Esophagus muscularis mucosa (tissue), 4 donors: Measurements from ENCODE around the gene STOM. TPM values are rescaled to one million over a fixed set of nuclear protein-coding genes. Genes with fewer than 3 reads are reported as not detected.

Source experiments
- DNase-seq: peaks from one replicate; pipeline ENCODE4 v3.0.0-alpha.2; 2017; ENCODE audit errors: extremely low spot score
- H3K27ac ChIP-seq, 4 donors: fragments of 200-600 bp; sonication (generic); replicated peaks in 1 of 4; 1 replicate in 3 of 4; 2 replicates in 1 of 4; pipeline ENCODE4 v1.5.1; 2016 to 2019; ENCODE audit warnings: mild to moderate bottlenecking in 1 of 4
- H3K27me3 ChIP-seq, 4 donors: fragments of 200-600 bp; sonication (generic); one replicate each; pipeline versions ENCODE4 v1.5.1 to v1.6.0; 2016 to 2019
- H3K36me3 ChIP-seq, 4 donors: fragments of 200-600 bp; sonication (generic); one replicate each; pipeline ENCODE4 v1.5.1; 2016 to 2019
- H3K4me1 ChIP-seq, 4 donors: fragments of 200-600 bp; sonication (generic); one replicate each; pipeline ENCODE4 v1.5.1; 2016 to 2019
- H3K4me3 ChIP-seq, 4 donors: fragments of 200-600 bp; sonication (generic); 1 replicate in 2 of 4; 2 replicates in 2 of 4; pipeline ENCODE4 v1.5.1; 2016 to 2019; ENCODE audit warnings: mild to moderate bottlenecking in 4 of 4, moderate library complexity in 1 of 4
- H3K9me3 ChIP-seq, 4 donors: fragments of 200-600 bp; sonication (generic); 1 replicate in 3 of 4; 2 replicates in 1 of 4; pipeline ENCODE4 v1.5.1; 2016 to 2019
- EP300 ChIP-seq: sonication (generic); formaldehyde crosslinking; IDR thresholded peaks from one replicate; pipeline ENCODE4 v1.6.1; 2017; ENCODE audit warnings: antibody characterized with exemption
- POLR2A ChIP-seq: fragments of 450-650 bp; IDR thresholded peaks from one replicate; pipeline ENCODE4 v1.6.1; 2017; ENCODE audit warnings: antibody characterized with exemption, moderate library complexity, mild to moderate bottlenecking, low read depth
- POLR2AphosphoS5 ChIP-seq, 2 donors: sonication (generic); formaldehyde crosslinking; IDR thresholded peaks; one replicate each; pipeline ENCODE4 v1.6.1; 2017; ENCODE audit warnings: antibody characterized with exemption in 2 of 2
- whole genome bisulfite sequencing: methylation state at CpG from one replicate; pipeline ENCODE4 v1.1.5; 2018; 5-methylcytosine and 5-hydroxymethylcytosine counted together
- intact Hi-C: fragments of 100-400 bp; cut with DNase I; formaldehyde crosslinking; loops from one replicate; pipeline ENCODE4 v1.15.1; 2023
- total RNA-seq, 4 donors: library from RNA; depleted of rRNA; stranded (reverse); fragments of >200 nt; gene quantifications; one replicate each; pipeline versions ENCODE4 v1.1.0 to v1.2.1, GENCODE V29; 2016
- TF ChIP-seq, protein P1 (sequence below), 3 experiments: fragments of 200-600 bp in 2 of 3; fragments of 450-650 bp in 1 of 3; sonication (generic) in 2 of 3; IDR thresholded peaks; one replicate each; pipeline ENCODE4 v1.5.1; 2017 to 2019; ENCODE audit warnings: antibody characterized with exemption in 3 of 3, mild to moderate bottlenecking in 2 of 3, moderate library complexity in 1 of 3

The STOM gene
- total RNA-seq, 4 donors from 2014 or later, result 250 to 554 (median 444) TPM

DNA sequence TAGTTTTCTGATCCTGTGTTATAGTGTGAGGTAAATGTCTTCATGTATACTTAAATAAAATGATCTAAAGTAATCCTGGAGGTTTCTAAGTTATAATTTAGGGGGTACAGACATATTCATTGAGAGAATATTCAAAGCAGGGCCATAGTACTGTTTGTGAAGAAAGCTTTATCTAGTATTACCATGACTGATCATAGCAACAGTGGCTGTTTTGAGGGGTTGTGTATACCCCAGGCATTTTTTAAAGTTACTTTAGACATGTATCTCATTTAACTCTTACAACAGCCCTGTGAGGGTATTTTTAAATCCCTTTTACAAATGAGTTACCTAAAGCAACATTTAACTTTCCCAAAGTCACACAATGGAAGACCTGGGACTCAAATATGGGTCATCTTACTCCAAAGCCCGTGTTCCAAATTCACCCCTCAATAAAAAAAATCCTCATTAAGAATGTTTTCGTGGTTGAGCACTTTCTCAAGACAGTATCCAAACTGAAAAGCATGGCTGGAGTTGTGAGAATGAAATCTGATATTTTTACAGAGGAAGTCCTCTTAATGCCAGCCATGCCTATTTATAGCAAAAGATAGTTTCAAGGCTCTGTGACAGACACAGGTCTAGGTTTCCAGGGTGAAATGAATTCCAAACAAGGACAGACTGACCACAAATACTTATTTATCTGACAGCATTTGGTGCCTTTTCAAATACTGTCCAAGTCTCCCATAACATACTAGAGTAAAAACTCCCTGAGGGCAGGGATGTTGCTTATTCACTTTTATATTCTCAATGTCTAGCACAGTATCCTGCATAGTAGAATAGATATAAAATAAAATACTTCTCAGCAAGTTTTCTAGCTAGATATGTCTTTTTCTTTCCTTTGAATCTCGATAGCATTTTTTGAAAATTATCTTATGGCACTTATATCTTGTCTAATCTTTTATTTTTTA is 10.4 kb downstream of the STOM start:
- H3K9me3 ChIP-seq, result no peaks in the 10 kb centered on the region
- no peak overlapping the region for H3K4me3 ChIP-seq
- H3K27ac ChIP-seq, result peak overlapping the region; percentile 94 to 97 (median 96)
- peaks cover 94 to 100% (median 98%) of the 10 kb centered on the region in 4 donors for H3K4me1 ChIP-seq
- H3K36me3 ChIP-seq, result peaks cover 0 to 26% (median 18%) of the 10 kb centered on the region in 4 donors
- WGBS, result 80% methylated on average over 3 of the region's 3 CpGs
- no peak for DNase-seq
- H3K27me3 ChIP-seq, result no peaks in the 10 kb centered on the region
- no peak for TF ChIP-seq POLR2A
- TF ChIP-seq EP300, result no peak
- TF ChIP-seq POLR2AphosphoS5 (IDR thresholded peaks at IDR 0.05), result no peak
- TF ChIP-seq, protein P1, sequence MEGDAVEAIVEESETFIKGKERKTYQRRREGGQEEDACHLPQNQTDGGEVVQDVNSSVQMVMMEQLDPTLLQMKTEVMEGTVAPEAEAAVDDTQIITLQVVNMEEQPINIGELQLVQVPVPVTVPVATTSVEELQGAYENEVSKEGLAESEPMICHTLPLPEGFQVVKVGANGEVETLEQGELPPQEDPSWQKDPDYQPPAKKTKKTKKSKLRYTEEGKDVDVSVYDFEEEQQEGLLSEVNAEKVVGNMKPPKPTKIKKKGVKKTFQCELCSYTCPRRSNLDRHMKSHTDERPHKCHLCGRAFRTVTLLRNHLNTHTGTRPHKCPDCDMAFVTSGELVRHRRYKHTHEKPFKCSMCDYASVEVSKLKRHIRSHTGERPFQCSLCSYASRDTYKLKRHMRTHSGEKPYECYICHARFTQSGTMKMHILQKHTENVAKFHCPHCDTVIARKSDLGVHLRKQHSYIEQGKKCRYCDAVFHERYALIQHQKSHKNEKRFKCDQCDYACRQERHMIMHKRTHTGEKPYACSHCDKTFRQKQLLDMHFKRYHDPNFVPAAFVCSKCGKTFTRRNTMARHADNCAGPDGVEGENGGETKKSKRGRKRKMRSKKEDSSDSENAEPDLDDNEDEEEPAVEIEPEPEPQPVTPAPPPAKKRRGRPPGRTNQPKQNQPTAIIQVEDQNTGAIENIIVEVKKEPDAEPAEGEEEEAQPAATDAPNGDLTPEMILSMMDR (IDR thresholded peaks at IDR 0.05), result no peak
- intact Hi-C loops, result no loop called here

DNA sequence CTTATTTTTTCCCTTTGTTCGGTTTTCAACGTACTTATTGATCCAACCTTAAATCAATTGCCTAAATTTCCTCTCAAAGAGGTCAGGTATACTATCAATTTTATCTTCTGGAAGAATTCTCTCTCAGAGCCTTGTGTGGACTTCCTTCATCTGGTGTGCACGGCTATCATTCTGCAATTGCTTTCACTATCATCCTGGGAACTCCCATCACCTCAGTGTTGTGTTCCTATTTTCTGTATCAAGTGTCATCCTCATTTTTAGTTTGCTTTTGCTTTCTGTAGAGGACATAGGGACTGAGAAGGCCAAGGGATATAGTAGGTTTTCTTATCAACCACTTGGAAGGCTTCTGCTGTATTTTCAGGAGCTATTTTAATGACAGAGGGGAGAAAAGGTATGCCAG is 11.3 kb downstream of the STOM start:
- H3K27me3 ChIP-seq, result no peaks in the 10 kb centered on the region
- H3K4me1 ChIP-seq, result peaks cover 94 to 100% (median 97%) of the 10 kb centered on the region in 4 donors
- intact Hi-C loops, result no loop called here
- H3K27ac ChIP-seq, result peak overlapping the region; percentile 94 to 97 (median 96)
- DNase-seq, result no peak
- no peak overlapping the region for H3K4me3 ChIP-seq
- TF ChIP-seq POLR2A (no peak), EP300 (no peak), POLR2AphosphoS5 (IDR thresholded peaks at IDR 0.05) (no peak)
- TF ChIP-seq, protein P1 (IDR thresholded peaks at IDR 0.05), result no peak
- 70% methylated on average over 3 of the region's 3 CpGs for WGBS
- H3K9me3 ChIP-seq, result no peaks in the 10 kb centered on the region
- peaks cover 2 to 34% (median 26%) of the 10 kb centered on the region in 4 donors for H3K36me3 ChIP-seq

DNA sequence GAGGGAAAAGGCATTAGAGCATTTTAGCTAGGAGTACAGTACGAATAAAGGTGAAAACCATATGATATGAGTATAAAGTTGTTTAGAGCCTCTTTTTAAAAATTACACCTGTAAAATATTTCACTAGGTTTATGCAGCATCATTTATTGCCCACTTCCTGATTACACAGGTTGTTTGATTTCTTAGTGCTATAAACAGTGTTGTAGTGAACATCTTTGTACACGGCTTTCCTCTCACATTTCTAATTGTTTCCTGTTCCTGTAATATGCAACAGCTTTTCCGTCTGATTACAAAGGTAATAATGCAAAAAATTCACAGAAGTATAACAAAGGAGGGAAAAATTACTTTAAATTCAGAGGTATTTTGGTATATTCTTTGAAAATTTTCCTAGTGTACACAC is 13.0 kb downstream of the STOM start:
- WGBS, result 78% methylated on average over 3 of the region's 3 CpGs
- Histone ChIP-seq H3K36me3 (peaks cover 14 to 51% (median 43%) of the 10 kb centered on the region in 4 donors), H3K27ac (peak overlapping the region; percentile 76 to 97 (median 88)), H3K4me3 (no peak overlapping the region), H3K9me3 (no peaks in the 10 kb centered on the region), H3K4me1 (peaks cover 94 to 100% (median 97%) of the 10 kb centered on the region in 4 donors), H3K27me3 (no peaks in the 10 kb centered on the region)
- TF ChIP-seq POLR2A (no peak), POLR2AphosphoS5 (IDR thresholded peaks at IDR 0.05) (no peak), EP300 (no peak)
- TF ChIP-seq, protein P1 (IDR thresholded peaks at IDR 0.05), result no peak
- intact Hi-C loops, result no loop called here
- DNase-seq, result no peak

DNA sequence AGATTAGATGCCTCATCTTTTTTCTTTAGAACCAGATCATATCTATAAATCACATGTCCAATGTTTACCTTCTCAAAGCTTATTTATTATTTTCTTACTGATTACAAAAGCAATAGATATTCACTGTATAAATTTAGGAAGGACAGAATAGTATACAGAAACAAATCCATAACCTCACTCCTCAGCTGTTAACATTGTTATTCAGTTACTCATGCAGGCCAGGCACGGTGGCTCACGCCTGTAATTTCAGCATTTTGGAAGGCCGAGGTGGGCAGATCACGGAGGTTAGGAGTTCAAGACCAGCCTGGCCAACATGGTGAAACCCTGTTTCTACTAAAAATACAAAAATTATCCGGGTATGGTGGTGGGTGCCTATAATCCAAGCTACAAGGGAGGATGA is 15.3 kb downstream of the STOM start:
- H3K27ac ChIP-seq, result peak overlapping the region; percentile 76 to 97 (median 88)
- peaks cover 14 to 61% (median 49%) of the 10 kb centered on the region in 4 donors for H3K36me3 ChIP-seq
- H3K9me3 ChIP-seq, result no peaks in the 10 kb centered on the region
- no peak for TF ChIP-seq EP300
- TF ChIP-seq POLR2AphosphoS5 (IDR thresholded peaks at IDR 0.05), result no peak
- TF ChIP-seq POLR2A, result no peak
- TF ChIP-seq, protein P1 (IDR thresholded peaks at IDR 0.05), result no peak
- H3K4me1 ChIP-seq, result peaks cover 94 to 100% (median 97%) of the 10 kb centered on the region in 4 donors
- H3K4me3 ChIP-seq, result no peak overlapping the region
- intact Hi-C loops, result no loop called here
- DNase-seq, result no peak
- no peaks in the 10 kb centered on the region for H3K27me3 ChIP-seq
- 71% methylated on average over 5 of the region's 5 CpGs for WGBS
